NCI-H146 treated with DMSO at 0.1 percent for 48 hours (cell line): ENCODE data around the gene TSPAN1.

Experiments used
- DNase-seq: peaks from one replicate; lab custom pipeline; 2025; ENCODE audit not compliant: unreplicated experiment; lab: John Stamatoyannopoulos, UW

The TSPAN1 gene

GRCh38 chr1:46159516-46159915 is 15.4 kb upstream of the TSPAN1 start:
- no peak for DNase-seq

DNA sequence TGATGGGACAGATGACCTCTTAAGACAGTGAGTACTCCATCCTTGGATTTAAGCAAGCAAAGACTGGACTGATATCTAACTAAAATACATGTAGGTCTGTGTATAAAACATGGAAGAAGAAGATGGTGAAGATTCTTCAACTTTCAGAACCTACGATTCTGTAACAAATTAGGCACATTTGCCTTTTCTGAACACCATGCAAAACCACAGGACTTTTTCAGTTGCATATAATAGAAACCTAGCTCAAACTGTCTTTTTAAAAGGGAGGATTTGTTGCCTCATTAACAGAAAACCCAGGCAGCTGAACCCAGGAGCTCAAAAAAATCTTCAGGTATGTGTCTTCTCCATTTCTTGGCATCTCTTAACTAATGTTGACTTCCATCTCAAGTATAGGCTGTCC is 14.7 kb upstream of the TSPAN1 start:
- no peak for DNase-seq

DNA sequence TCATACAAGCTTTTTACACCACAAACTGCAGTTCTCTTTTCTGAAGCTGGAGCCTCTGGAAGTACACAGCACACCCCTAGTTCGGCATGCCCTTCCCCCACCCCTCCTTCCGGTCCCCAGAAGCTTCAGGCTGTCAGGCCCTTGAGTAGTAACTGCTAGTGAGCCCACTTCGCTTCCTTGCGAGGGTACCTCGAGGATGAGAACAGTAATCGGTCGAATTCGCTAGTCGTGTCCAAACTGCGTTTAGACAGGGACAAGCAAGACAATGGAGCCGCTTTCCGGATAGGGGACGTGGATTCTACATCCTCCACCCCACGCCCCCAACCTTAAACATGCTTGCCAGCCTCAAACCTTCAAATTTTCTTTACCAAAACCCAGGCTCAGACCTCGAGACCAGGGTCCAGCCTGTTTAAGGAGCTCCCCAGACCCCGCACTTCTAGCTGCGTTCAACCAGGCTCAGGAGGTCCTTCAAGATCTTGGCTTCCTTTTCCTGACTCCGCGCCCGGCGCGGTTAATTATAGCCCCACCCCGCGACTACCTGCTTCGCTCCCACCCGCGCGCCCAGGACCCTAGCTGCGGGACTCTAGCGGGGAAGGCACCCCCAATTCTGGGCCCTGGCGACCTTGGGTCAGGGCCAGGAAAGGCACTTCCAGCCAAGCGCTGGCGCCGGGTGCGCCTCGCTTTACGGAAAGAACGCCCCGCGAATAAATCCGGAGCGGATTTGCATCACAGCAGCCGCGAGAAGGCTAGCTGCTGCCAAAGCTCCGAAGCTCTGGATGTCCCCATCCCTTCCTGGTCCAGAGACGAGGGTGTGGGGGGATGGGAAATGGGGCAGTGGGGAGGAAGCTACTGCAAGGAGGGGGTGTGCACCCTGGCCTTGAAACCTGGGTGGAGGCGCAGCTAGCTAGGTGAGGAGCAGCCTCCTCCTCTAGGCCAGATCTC is 8.1 kb upstream of the TSPAN1 start:
- no peak for DNase-seq

GRCh38 chr1:46168477-46168876 is 6.4 kb upstream of the TSPAN1 start:
- DNase-seq = no peak

GRCh38 chr1:46169811-46170454 is 5.0 kb upstream of the TSPAN1 start:
- no peak for DNase-seq

GRCh38 chr1:46171351-46171750 is 3.5 kb upstream of the TSPAN1 start:
- no peak for DNase-seq

DNA sequence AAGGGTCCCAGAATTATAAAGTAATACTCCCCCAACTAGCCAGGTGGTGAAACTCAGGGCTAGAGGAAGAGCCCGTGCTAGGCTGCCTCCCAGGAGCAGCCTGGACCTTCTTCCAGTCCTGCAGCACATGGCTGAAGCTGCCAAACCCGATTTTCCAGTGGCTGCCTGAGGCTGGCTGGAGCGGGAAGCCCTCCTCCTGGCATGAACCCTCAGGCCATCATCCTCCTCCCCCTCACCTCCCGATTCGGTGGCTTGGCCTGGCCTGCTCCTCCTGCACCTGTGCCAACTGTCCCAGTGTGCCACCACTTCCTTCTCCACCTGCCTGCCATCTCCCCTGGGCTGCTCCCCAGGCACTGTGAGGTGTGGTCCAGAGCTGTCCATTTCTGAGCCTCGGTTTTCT is 3.0 kb upstream of the TSPAN1 start:
- no peak for DNase-seq

DNA sequence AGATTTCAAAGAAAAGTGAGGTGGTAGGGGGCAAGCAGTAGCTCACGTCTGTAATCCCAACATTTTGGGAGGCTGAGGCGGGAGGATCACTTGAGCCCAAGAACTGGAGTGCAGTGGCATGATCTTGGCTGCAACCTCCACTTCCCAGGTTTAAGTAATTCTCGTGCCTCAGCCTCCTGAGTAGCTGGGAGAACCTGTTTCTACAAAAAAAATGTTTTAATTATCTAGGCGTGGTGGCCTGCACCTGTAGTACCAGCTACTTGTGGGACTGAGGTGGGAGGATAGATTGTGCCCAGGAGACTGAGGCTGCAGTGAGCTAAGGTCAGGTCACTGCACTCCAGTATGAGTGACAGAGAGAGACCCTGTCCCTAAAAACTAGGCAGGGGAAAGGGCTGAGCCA is 2.6 kb upstream of the TSPAN1 start:
- DNase-seq = no peak

DNA sequence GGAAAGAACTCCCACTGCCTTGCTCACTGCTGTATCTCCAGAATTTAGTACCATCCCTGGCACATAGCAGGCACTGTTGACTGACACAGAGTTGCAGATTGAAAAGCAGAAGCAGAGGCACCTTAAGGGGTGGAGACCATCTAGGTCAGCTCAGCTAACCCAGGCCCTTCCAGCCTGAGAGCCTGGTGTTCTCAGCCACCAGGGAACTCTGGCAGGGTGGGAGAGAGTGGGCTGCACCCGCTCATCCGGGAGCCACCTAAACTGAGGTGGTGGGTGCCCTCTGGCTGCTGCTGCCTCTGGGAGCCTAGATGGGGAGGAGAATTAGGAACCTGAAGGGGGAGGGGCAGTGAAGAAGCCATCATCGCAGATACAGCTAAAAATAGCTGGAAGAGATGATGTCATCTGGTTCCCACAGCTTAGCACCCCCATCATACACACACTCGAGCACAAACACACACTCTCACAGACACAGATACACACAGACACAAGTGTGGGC is 1.5 kb upstream of the TSPAN1 start:
- no peak for DNase-seq

DNA sequence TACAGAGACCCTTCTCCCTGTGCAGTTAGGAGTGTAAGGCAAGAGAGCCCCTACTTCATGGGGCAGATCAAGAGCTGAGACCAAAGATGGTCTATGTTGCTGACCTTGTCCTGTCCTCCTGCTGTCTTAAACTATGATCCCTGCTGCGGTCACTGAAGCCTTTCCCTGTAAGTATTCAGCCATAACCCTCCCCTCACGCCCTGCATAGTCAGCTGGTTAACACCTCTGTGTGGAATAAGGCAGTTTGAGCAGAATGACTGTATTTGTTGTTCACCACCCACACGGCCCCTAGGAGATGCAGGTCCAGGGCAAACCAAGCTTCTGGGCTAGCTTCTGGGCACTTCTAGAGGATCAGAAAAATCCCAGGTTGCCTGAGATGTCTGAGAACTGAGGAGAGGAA is 356 bp downstream of the TSPAN1 start:
- no peak for DNase-seq

- DNase-seq = no peak
These were observed 1.5 kb downstream of the TSPAN1 start, which contains the start of gene P3R3URF for GRCh38 chr1:46176211-46176865. Gene P3R3URF, minus strand, starts transcription at chr1:46176488. Its CDS starts 17 bp downstream, at chr1:46176471.

GRCh38 chr1:46179138-46180081 is 4.5 kb downstream of the TSPAN1 start:
- peak; percentile 61 for DNase-seq

- DNase-seq = peak; percentile 33
These were observed 5.3 kb downstream of the TSPAN1 start for GRCh38 chr1:46180082-46180616.

- no peak for DNase-seq
These were observed 6.7 kb downstream of the TSPAN1 start for GRCh38 chr1:46181343-46182260.

DNA sequence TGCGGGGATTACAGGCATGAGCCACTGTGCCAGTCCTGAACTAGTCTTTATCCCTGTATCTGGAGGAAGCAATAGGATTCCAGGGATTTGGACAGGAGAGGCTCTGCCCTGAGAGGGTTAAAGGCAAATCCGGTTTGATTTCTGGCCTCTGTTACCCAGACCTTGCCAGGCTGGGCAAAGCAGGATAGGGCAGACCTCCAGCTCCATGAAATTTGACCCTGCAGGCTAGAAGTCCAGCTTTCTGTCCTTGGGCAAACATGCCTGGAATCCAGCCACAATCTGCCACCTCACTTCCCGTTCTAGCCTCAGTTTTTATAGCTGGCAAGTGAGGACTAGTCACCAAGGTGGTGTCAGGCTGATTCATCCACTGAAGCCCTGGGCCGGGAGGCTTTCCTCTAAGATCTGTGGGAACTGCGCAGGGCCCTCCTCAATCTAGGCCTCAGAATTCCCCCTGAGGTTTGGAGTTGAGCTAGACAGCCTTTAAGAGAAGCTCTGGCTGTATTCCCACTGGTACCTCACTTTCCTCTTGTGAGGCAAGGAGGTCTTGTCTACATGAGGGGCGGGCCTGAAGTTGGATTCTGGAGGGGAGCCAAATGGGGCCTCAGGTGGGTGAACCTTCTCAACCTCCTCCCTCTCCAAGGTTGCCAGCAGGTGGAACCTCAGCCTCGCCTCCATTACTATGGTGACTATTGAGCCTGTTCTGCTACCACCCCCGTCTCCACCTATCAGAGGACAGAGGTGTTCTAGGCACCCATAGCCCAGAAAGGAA is 8.4 kb downstream of the TSPAN1 start:
- peak; percentile 10 for DNase-seq

- no peak for DNase-seq
These were observed 9.2 kb downstream of the TSPAN1 start for GRCh38 chr1:46183926-46184557.

- DNase-seq = no peak
These were observed 10.2 kb downstream of the TSPAN1 start for GRCh38 chr1:46184920-46185658.
